ENCODE results near the gene LSAMP. TPM values are rescaled to one million over a fixed set of nuclear protein-coding genes. Genes with fewer than 3 reads are reported as not detected.

LSAMP gene
- total and polyA plus RNA-seq, 2 of the 4 experiments (the other 2 are of a cell fraction) = 7.9 to 8.0 TPM

DNA sequence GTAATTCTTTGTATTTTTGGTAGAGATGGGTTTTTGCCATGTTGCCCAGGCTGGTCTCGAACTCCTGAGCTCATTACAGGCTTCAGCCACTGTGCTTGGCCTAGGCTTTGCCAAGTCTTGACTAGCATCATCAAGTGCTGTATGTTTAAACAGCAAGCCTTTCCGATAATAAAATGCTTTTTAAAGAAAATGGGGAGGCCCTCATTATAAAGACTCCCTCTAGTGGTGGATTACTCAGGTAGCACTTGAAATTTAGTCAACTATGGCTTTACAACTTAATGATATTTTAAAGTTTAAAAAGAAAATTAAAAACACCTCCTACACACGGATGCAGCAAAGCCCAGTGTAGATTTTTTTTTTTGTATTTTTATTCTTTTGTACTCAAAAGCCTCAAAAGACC lies 608.3 kb downstream of the LSAMP start:
- H2AK5ac ChIP-seq (ENCODE audit: low read depth, low read length) = no peak overlapping the region
- no peaks in the 10 kb centered on the region for H3K9me3 ChIP-seq (ENCODE audit: control insufficient read depth, insufficient read depth, low read length)
- H3K14ac ChIP-seq (replicated peaks; ENCODE audit: low read depth, low read length) = no peak overlapping the region
- H3K4me3 ChIP-seq (ENCODE audit: insufficient read depth, low read depth, low read length) = no peak overlapping the region
- no peak overlapping the region for H3K4ac ChIP-seq (ENCODE audit: low read depth, low read length)
- TF ChIP-seq RFX5 (IDR thresholded peaks at IDR 0.05; ENCODE audit: low read depth, low read length) = no peak
- TF ChIP-seq RAD21 (IDR thresholded peaks at IDR 0.05; ENCODE audit: low read length) = 0 out of 2 replicates have a peak, but pooled peaks have one; percentile 5
- TF ChIP-seq CHD1 (IDR thresholded peaks at IDR 0.05; ENCODE audit: low read depth, low read length) = no peak
- no peak for TF ChIP-seq MXI1 (IDR thresholded peaks at IDR 0.05; ENCODE audit: borderline replicate concordance, low read depth, low read length)
- TF ChIP-seq NFE2L2 (IDR thresholded peaks at IDR 0.05; ENCODE audit: low read depth, low read length) = no peak
- TF ChIP-seq CEBPB (IDR thresholded peaks at IDR 0.05; ENCODE audit: low read depth, low read length) = no peak
- 0 out of 2 replicates have a peak, but pooled peaks have one; percentile 7 for TF ChIP-seq SMC3 (IDR thresholded peaks at IDR 0.05; ENCODE audit: low read depth, low read length)
- TF ChIP-seq, protein P1, sequence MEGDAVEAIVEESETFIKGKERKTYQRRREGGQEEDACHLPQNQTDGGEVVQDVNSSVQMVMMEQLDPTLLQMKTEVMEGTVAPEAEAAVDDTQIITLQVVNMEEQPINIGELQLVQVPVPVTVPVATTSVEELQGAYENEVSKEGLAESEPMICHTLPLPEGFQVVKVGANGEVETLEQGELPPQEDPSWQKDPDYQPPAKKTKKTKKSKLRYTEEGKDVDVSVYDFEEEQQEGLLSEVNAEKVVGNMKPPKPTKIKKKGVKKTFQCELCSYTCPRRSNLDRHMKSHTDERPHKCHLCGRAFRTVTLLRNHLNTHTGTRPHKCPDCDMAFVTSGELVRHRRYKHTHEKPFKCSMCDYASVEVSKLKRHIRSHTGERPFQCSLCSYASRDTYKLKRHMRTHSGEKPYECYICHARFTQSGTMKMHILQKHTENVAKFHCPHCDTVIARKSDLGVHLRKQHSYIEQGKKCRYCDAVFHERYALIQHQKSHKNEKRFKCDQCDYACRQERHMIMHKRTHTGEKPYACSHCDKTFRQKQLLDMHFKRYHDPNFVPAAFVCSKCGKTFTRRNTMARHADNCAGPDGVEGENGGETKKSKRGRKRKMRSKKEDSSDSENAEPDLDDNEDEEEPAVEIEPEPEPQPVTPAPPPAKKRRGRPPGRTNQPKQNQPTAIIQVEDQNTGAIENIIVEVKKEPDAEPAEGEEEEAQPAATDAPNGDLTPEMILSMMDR (conservative IDR thresholded peaks at IDR 0.05; ENCODE audit: low read depth, low read length) = peak; percentile 61
- dilution Hi-C loops (cut with HindIII; ENCODE audit: low sequenced_read_pairs, unreplicated experiment) = no loop called here
- no peaks in the 10 kb centered on the region for H3K27me3 ChIP-seq (ENCODE audit: control insufficient read depth, insufficient read depth, low read length)
- in situ Hi-C loops (cut with MboI; ENCODE audit: low sequenced_read_pairs) = no loop called here
- no peak overlapping the region for H4K91ac ChIP-seq (ENCODE audit: insufficient read depth, low read depth, low read length)
- H3K36me3 ChIP-seq (ENCODE audit: control insufficient read depth, insufficient read depth, low read length) = no peaks in the 10 kb centered on the region
- WGBS, 2 experiments (ENCODE audit: extremely low coverage in 2 of 2, insufficient read length in 1 of 2) = no CpG with 5 or more reads among the region's 3 CpGs
- no peak overlapping the region; the same call in 1 of the 2 replicates for H2BK120ac ChIP-seq (ENCODE audit: low read depth, low read length)
- no peak overlapping the region for H3K4me2 ChIP-seq (ENCODE audit: low read depth, low read length)
- H3K9ac ChIP-seq (ENCODE audit: low read depth, low read length) = no peak overlapping the region
- H2BK5ac ChIP-seq (ENCODE audit: low read depth, low read length, poor library complexity, severe bottlenecking) = no peak overlapping the region
- peak; percentile 34 for DNase-seq
- H3K4me1 ChIP-seq (ENCODE audit: control insufficient read depth, insufficient read depth, low read length) = peaks cover 7% of the 10 kb centered on the region
- no peak for ATAC-seq (ENCODE audit: low read depth)
- H2AK9ac ChIP-seq (replicated peaks; ENCODE audit: low read depth, low read length, poor library complexity) = no peak overlapping the region
- H3K23ac ChIP-seq (ENCODE audit: low read depth, low read length) = no peak overlapping the region
- no peak overlapping the region for H3K27ac ChIP-seq (ENCODE audit: insufficient read depth, low read length)
- intact Hi-C loops (cut with micrococcal nuclease) = no loop called here
- no peaks in the 10 kb centered on the region for H4K20me1 ChIP-seq (ENCODE audit: insufficient read depth, low read length)
- H2BK20ac ChIP-seq (ENCODE audit: low read depth, low read length) = no peak overlapping the region
- no peak overlapping the region for H4K5ac ChIP-seq (ENCODE audit: low read depth, low read length)
- no peak overlapping the region; the same call in 2 of the 3 replicates for H2BK15ac ChIP-seq (ENCODE audit: low read depth, low read length)
- H3K79me1 ChIP-seq (ENCODE audit: low read depth in 1 of 2, low read length in 2 of 2) = no peaks in the 10 kb centered on the region
- POLR2A ChIA-PET (ENCODE audit: unreplicated experiment) = no interaction called here
- no TSS peak for BruUV-seq (replicated peaks)
- H3K56ac ChIP-seq (ENCODE audit: extremely low read depth, insufficient read depth, low read length) = no peak overlapping the region
- H4K8ac ChIP-seq (ENCODE audit: low read depth in 2 of 2, low read length in 2 of 2) = no peak overlapping the region
- CTCF ChIA-PET = interaction anchor here (0.6 to 1.6 kb wide), 4 partner anchors 9 to 623 kb away, joined by 3 to 5 read pairs (median 4); no protein-coding TSS in a partner anchor
- H3K9me1 ChIP-seq (ENCODE audit: insufficient read depth, low read length) = peaks cover 4% of the 10 kb centered on the region; the same call in 1 of the 2 replicates
- no peak overlapping the region for H3K18ac ChIP-seq (ENCODE audit: low read depth, low read length)
- no peak overlapping the region for H2AFZ ChIP-seq (replicated peaks; ENCODE audit: low read length, poor library complexity)
